ENCODE measurements around the gene CD81.

The CD81 gene

DNA sequence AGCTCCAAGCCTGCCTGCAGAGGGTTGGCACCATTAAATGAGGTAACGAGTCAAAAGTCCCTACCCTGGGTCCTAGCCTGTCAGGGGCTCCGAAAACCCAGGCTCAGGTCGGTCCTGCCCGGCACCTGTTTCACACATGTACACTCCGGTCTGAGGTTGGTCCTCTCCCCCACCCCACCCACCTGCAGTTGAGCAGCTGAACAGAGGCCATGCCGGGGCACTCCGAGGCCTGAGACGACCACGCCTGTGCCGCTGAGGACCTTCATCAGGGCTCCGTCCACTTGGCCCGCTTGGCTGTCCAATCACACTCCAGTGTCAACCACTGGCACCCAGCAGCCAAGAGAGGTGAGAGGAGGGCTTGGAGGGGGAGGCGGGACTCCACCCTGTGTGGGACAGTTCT is 25.0 kb downstream of the CD81 start:
- ChIA-PET CTCF (interaction anchor here (3.0 to 3.8 kb wide), 2 partner anchors 18 to 27 kb away, joined by 17 to 18 read pairs; partner anchors contain the start of gene CD81), POLR2A (interaction anchor here (0.8 to 1.2 kb wide), 2 partner anchors 18 to 24 kb away, joined by 3 to 4 read pairs; no protein-coding TSS in a partner anchor)
- DNase-seq (ENCODE audit: extremely low spot score), result no peak
- TF ChIP-seq CTCF (IDR thresholded peaks at IDR 0.05; ENCODE audit: control extremely low read depth, extremely low read depth, low read depth, missing control alignments), result no peak

DNA sequence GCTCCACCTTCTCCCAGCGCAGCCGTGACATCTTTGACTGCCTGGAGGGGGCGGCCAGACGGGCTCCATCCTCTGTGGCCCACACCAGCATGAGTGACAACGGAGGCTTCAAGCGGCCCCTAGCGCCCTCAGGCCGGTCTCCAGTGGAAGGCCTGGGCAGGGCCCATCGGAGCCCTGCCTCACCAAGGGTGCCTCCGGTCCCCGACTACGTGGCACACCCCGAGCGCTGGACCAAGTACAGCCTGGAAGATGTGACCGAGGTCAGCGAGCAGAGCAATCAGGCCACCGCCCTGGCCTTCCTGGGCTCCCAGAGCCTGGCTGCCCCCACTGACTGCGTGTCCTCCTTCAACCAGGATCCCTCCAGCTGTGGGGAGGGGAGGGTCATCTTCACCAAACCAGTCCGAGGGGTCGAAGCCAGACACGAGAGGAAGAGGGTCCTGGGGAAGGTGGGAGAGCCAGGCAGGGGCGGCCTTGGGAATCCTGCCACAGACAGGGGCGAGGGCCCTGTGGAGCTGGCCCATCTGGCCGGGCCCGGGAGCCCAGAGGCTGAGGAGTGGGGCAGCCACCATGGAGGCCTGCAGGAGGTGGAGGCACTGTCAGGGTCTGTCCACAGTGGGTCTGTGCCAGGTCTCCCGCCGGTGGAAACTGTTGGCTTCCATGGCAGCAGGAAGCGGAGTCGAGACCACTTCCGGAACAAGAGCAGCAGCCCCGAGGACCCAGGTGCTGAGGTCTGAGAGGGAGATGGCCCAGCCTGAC is 26.0 kb downstream of the CD81 start:
- CTCF ChIA-PET, result interaction anchor here (1.2 to 2.5 kb wide), 2 partner anchors 17 to 98 kb away, joined by 6 to 16 read pairs; no protein-coding TSS in a partner anchor

DNA sequence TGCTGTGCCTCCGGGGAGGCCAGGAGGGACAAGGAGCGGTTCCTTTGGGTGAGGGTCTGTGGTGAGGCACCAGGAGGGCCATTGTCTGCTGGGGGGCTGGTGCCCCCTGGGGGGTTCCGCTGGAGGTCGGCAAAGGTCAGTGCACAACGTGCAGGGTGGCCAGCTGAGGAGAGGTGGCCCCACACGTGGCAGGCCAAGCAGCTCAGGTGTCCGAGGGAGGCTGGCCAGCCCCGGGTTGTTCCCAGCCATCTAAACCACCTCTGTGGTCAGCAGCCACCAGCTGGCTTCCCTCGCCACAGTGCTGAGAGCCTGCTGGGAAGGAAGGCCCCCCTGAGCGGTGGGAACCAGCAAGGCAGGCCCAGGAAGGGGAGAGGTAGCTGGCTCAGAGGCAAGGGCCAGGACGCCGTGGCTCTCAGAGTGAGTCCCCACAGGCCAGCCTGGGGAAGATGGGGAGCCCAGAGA is 27.7 kb downstream of the CD81 start:
- TF ChIP-seq CTCF (IDR thresholded peaks at IDR 0.05; ENCODE audit: control extremely low read depth, extremely low read depth, low read depth, missing control alignments), result no peak
- POLR2A ChIA-PET, result interaction anchor here (1.0 to 1.1 kb wide), 2 partner anchors 28 to 100 kb away, joined by 3 to 5 read pairs; partner anchors contain the start of gene CD81
- CTCF ChIA-PET, result interaction anchor here (1.4 to 2.5 kb wide), 2 partner anchors 16 to 18 kb away, joined by 3 to 16 read pairs; no protein-coding TSS in a partner anchor
- DNase-seq (ENCODE audit: extremely low spot score), result no peak

More for the DNA sequence above, 26.0 kb downstream of the CD81 start:
- DNase-seq (ENCODE audit: extremely low spot score), result no peak
- POLR2A ChIA-PET, result interaction anchor here (0.6 to 1.0 kb wide), 3 partner anchors 20 to 98 kb away, joined by 3 to 6 read pairs (median 3); partner anchors contain the start of gene CD81
- no peak for TF ChIP-seq CTCF (IDR thresholded peaks at IDR 0.05; ENCODE audit: control extremely low read depth, extremely low read depth, low read depth, missing control alignments)

DNA sequence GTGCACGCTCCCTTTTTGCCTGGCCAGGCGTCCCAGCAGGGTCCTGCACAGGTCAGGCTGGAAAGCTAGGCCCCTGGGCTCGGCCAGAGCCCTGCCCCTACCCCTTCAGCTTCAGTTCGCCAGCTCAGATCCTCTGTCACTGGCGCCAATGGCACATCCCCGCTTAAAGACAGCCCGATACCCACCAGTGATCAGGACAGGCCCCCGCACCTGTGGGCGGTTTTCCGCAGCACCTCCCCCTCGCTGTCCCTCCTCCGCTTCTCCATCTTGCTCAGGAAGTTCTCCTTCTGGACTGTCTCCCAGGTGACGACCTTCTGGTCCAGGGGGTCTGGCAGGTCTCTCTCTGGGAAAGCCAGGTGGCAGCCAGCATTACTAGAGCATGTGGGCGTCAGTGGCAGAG is 29.3 kb downstream of the CD81 start:
- ChIA-PET CTCF (interaction anchor here (1.2 to 1.4 kb wide), 2 partner anchors 20 to 102 kb away, joined by 3 read pairs; no protein-coding TSS in a partner anchor), POLR2A (no interaction called here)
- TF ChIP-seq CTCF (IDR thresholded peaks at IDR 0.05; ENCODE audit: control extremely low read depth, extremely low read depth, low read depth, missing control alignments), result no peak
- DNase-seq (ENCODE audit: extremely low spot score), result no peak

- CTCF ChIA-PET, result interaction anchor here (1.2 kb wide), 1 partner anchor 102 kb away, joined by 3 read pairs; no protein-coding TSS in a partner anchor
Observed at GRCh38 chr11:2406878-2407410, 29.8 kb downstream of the CD81 start.

More at GRCh38 chr11:2406878-2407410, 29.8 kb downstream of the CD81 start:
- TF ChIP-seq CTCF (IDR thresholded peaks at IDR 0.05; ENCODE audit: control extremely low read depth, extremely low read depth, low read depth, missing control alignments), result no peak
- POLR2A ChIA-PET, result no interaction called here
- DNase-seq (ENCODE audit: extremely low spot score), result no peak
